Skin of body (tissue), 2 donors: ENCODE measurements around the gene COBL. TPM values are rescaled to one million over a fixed set of nuclear protein-coding genes. Genes with fewer than 3 reads are reported as not detected.

Experiments used
- DNase-seq: peaks from one replicate; lab custom pipeline; 2025; lab: John Stamatoyannopoulos, UW
- total RNA-seq: library from RNA; depleted of rRNA; stranded (reverse); fragments of >200 nt; gene quantifications from one replicate; pipeline ENCODE4 v1.2.3, GENCODE V29; 2014

The COBL gene
- total RNA-seq, 1 donor from 2014 or later = 11.9 TPM

DNA sequence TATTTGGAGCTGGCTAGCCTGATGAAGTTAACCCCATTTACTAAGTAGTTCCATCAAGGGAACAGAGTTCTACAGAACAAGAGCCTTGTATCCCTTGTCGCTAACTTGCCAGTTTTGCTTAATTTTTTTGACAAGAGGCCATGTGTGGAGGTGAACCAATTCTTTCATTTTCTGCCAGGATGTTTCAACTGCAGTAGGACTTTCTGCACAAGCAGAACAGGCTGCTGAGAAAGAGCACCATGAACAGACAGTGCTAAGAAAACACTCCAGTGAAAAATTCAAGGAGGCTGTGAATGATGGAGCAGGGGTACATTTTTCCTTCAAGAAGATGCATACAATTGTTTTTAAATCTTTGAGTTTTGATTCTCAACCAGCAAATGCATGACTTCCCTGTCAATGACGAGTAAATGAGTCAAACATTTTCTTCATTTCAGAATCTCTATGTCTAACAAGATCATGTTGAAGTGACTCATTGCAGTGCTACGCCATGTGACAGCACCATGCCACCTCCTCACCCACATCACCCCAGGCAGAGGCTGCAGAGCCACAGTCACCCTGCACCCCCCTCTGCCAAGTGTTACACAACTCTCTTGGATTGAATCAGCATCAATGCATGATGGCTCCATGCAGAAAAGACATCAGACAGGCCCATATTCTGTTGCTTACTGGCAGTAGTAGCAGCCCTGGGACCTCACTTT is 193.1 kb downstream of the COBL start:
- DNase-seq = no peak

DNA sequence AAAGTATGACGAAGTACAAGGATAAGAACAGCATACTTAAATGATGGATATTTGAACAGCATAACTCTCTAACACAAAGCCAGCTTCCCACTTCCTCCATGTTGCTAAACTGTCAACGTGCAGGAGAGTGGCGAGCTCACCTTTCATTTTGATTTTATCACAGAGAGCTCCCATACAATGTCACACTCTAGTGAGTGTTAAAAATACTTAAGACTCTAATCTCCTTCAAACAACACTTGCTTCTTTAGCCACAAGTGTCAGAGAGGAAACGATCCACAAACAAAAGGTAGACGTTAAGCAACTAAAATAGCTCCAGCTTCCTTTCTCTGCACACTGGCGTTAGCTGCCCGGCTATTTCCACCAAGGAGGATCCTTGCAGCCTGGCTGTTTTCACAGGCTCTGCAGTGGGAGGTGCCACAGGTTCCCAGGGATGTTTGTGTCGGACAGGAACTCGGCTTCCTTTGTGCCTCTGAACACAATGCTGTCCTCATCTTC is 194.6 kb downstream of the COBL start:
- DNase-seq = no peak

DNA sequence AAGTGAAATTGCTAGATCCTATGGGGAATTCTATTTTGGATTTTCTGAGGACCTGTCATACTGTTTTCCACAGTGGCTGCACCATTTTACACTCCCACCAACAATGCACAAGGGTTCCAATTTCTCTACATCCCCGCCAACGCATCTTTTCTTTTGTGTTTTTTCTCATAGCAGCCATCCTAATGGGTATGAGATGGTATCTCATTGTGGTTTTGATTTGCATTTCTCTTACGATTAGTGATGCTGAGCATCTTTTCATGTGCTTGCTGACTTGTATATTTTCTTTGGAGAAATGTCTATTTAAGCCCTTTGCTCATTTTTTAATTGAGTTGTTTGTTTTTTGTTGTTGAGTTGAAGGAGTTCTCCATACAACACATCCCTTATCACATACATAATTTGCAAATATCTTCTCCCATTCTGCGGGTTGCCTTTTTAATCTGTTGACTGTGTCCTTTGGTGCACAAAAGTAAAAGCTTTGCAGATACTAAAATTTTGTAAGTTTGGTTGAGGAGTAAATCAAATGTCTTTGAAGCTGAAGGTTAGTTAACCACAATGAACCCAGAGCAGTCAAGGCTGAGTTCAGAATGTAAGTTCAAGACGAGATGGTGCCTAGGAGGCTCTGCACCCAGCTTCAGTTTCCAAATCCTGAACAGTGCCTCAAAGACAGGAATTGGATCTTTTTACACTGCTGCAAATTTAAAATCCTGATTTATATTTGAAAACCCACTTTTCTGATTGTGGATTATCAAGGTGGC is 195.4 kb downstream of the COBL start:
- no peak for DNase-seq

- DNase-seq = no peak
These were observed 198.0 kb downstream of the COBL start for GRCh38 chr7:51118628-51119027.

- DNase-seq = no peak
These were observed 202.1 kb downstream of the COBL start for GRCh38 chr7:51114501-51114900.

DNA sequence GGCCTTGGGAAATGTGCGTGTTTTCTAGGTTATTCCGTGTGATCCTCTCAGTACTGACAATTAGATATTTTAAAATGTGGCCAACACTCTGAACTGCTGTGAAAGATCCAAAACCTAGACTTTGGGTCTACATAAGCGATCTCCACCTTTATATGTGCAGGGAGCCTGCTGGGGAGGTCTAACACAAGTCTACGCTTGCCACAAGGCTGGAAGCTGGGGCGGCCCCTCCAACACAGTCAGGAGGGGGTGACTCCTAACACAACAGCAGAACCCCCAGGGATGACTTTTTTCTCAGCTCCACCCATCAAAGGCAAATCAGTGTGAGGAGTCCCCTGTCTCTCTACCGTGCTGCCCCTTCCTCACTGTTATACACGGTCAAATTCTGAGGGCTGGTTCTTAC is 202.6 kb downstream of the COBL start:
- no peak for DNase-seq

GRCh38 chr7:51113560-51113959 is 203.0 kb downstream of the COBL start:
- no peak for DNase-seq

GRCh38 chr7:51111241-51111940 is 205.2 kb downstream of the COBL start:
- no peak for DNase-seq

DNA sequence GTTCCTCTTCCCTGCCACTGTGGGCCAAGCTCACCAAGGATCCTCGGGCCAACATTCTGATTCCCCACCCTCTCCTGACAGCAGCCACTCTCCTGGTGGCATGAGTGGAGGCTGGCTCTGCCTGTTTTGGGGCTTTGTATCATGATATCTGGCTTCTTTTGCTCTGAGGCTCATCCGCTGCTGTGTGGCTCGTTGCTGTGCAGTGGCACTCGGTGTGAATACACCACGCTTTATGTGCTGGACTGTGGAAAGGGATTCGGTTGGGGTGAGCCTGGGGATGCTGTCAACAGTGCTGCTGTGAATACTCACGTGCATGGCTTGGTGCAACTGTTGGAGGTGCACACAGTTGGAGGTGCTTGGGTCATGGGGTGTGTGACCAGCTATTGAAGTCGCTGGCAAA is 208.5 kb downstream of the COBL start:
- no peak for DNase-seq

GRCh38 chr7:51104278-51104677 is 212.3 kb downstream of the COBL start:
- no peak for DNase-seq

GRCh38 chr7:51103718-51104117 is 212.9 kb downstream of the COBL start:
- no peak for DNase-seq

GRCh38 chr7:51102828-51103227 is 213.8 kb downstream of the COBL start:
- no peak for DNase-seq

GRCh38 chr7:51101111-51101757 is 215.4 kb downstream of the COBL start:
- DNase-seq = no peak

DNA sequence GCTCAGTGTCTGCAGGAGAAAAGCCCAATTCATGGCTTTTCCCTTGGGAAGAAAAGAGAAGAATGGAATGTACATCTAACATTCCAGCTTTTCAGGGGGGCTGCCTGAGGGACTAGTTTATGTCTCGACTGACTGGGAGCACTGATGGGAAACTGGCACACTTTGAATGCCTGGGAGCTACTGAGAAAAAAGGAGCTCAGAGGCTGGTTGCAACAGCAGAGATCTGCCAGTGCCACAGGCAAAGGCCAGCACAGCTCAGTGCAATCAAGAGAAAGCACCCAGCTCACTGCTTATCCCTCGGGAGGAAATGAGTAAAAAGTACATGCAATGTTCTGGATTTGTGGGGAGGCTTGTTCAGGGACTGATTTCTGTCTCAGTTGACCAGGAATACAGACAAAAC is 226.2 kb downstream of the COBL start:
- no peak for DNase-seq

- no peak for DNase-seq
These were observed 231.4 kb downstream of the COBL start for GRCh38 chr7:51085034-51085692.

- DNase-seq = no peak
These were observed 232.5 kb downstream of the COBL start for GRCh38 chr7:51084121-51084520.

DNA sequence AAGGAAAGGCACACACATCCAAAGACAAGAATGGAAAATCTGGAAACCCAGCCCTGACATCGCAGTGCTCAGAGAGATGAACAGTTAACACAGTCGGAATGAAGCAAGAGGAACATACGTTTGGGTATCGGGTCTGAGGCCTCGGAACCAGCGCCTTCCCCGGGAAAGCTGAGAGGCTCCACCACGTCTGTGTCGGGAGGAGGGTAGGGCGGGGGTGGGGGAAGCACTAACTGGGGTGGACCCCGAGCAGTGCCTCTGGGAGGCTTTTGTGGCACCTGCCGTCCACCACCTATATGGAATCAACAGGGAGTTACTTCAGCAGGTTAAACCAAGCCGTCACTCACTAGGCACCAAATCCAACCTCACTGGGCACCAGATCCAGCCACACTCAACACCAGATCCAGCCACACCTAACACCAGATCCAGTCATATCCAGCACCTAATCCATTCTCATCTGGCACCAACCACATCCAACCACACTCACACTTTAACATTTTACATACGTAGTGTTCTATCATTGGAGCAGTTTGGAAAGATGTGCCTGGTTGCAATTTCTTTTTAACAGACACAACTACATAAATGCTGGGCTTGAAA is 233.6 kb downstream of the COBL start:
- DNase-seq = no peak

DNA sequence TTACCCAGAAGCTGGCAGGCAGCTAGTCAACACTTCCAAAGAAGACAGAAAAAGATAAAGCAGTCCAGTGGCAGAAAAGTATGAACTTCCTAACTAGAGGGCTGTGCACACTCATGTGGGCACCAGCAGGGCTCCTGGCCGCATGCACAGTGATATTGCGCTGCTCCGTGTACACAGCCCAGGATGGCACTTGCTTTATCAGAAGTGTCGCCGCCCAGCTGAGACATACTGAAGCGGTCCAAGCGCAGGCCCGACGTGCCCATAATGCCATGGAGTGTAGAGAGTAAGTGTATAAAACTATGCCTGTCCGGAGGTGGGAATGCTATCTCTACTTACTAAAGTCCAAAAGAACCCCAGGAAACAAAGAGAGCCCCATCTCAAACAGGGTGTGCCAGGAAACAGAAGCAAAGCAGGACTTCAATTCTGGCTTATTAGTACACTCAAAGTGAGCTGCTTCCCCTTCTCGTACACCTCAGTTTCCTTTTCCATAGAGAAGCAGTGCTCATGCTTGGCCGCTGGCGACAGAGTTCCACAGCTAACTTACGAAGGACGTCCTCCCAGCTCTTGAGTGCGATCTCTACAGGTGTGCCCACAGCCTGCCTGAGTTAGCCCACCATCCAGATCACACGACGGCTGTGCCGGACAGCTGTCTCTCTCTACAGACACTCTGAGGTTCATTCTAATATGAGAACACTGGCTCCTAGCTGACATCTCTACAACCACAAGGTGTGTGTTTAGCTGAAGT is 234.3 kb downstream of the COBL start:
- no peak for DNase-seq

DNA sequence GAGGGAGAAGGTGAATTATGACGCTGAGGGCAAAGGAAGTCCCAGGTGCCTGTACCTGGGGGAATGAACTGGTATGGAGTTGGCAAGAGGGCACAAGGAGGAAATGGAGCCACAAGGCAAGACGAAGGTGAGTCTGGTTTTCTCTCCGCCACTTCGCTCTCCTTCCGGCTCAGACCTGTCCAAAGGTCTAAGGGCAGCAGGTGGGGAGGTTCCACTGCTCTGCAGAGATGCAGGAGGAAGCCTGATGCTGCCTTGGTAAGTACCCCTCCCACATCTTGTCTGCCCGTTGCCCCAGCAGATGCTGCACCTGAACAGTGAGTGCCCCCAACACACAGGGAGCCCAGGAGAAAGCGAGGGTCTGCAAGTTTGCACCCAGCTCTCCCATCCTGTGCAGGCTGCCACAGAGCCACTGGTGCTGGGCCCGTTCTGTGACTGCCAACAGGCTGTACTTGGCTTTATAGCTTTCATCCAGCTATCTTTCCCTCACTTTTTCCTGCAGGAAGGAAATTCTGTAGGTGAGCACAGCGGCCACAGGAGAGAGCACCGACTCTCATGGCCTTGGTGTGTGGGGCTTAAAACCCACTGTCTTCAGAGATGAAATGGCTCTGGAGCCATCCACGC is 235.2 kb downstream of the COBL start:
- no peak for DNase-seq
